Kidney epithelial cell (primary cell): ENCODE data around the gene AOPEP. TPM values are rescaled to one million over a fixed set of nuclear protein-coding genes. Genes with fewer than 3 reads are reported as not detected.

Source experiments
- DNase-seq: peaks from one replicate; pipeline ENCODE4 v3.0.0-alpha.2; 2010; ENCODE audit warnings: low read depth
- H3K27me3 ChIP-seq: 2 replicates; pipeline ENCODE4 v1.6.0; 2011; ENCODE audit warnings: low read length; ENCODE audit not compliant: control insufficient read depth, insufficient read depth
- H3K36me3 ChIP-seq: 2 replicates; pipeline ENCODE4 v1.5.1; 2011; ENCODE audit warnings: low read length; ENCODE audit not compliant: control insufficient read depth, insufficient read depth
- H3K4me3 ChIP-seq: 2 replicates; pipeline ENCODE4 v1.5.1; 2011; ENCODE audit warnings: low read depth, mild to moderate bottlenecking, control low read depth, low read length
- total RNA-seq: library from RNA; depleted of rRNA; stranded (reverse); fragments of >200 nt; gene quantifications from 2 replicates; pipeline ENCODE4 v1.2.3, GENCODE V29; 2015
- TF ChIP-seq, protein P1 (sequence below): IDR thresholded peaks from 2 replicates; pipeline ENCODE4 v1.5.1; 2011; ENCODE audit warnings: mild to moderate bottlenecking, moderate library complexity, low read length, control low read depth, inconsistent platforms; ENCODE audit not compliant: insufficient read depth, poor library complexity, severe bottlenecking

The AOPEP gene
- total RNA-seq, 1 donor from 2014 or later: 17.4 TPM

DNA sequence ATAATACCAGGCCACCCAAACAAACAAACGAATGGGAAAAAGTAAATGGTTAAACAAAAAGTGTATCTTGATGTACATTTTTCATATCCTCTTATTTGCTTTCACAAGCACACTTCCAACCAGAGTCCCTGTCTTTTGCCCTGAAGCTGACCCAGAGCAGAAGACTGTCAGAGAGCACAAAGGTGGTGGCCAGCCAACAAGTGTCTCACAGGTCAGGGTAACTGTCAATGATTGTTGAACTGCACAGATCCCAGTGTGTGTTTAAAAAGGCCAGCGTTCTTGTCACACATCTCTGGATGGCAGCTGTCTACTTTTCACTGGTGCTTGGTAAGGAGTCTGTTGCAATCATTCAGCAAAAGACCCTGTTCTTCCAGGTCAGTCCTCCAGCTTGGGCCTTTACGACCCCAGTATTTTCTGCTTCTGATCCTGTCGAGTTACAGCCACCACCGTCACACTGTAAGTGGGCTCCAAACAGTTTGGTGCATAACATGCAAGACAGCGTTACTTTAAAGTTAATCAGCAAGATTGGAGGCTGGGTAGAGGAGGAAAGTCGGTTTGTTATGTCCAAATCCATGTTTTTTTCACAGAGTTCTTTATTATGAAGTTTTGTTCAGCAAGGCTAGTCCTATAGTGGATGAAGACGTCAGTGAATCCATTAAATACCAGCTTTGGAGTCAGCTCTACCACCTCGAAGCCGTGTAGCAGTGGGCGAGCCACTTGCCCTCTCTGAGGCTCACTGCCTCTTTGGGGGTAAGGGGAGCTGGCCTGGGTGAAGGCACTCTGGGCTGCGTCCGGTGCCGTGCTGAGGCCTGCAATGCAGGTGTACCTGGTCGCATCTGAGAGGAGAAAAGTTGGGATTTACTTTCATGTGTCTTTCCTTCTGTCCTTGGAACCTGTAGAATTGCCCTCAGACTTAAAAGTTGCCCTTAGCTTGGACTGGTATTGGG is 265.7 kb downstream of the AOPEP start:
- TF ChIP-seq, protein P1, sequence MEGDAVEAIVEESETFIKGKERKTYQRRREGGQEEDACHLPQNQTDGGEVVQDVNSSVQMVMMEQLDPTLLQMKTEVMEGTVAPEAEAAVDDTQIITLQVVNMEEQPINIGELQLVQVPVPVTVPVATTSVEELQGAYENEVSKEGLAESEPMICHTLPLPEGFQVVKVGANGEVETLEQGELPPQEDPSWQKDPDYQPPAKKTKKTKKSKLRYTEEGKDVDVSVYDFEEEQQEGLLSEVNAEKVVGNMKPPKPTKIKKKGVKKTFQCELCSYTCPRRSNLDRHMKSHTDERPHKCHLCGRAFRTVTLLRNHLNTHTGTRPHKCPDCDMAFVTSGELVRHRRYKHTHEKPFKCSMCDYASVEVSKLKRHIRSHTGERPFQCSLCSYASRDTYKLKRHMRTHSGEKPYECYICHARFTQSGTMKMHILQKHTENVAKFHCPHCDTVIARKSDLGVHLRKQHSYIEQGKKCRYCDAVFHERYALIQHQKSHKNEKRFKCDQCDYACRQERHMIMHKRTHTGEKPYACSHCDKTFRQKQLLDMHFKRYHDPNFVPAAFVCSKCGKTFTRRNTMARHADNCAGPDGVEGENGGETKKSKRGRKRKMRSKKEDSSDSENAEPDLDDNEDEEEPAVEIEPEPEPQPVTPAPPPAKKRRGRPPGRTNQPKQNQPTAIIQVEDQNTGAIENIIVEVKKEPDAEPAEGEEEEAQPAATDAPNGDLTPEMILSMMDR: no peak
- no peaks in the 10 kb centered on the region for H3K27me3 ChIP-seq
- no peak overlapping the region for H3K4me3 ChIP-seq
- no peaks in the 10 kb centered on the region for H3K36me3 ChIP-seq
- no peak for DNase-seq

DNA sequence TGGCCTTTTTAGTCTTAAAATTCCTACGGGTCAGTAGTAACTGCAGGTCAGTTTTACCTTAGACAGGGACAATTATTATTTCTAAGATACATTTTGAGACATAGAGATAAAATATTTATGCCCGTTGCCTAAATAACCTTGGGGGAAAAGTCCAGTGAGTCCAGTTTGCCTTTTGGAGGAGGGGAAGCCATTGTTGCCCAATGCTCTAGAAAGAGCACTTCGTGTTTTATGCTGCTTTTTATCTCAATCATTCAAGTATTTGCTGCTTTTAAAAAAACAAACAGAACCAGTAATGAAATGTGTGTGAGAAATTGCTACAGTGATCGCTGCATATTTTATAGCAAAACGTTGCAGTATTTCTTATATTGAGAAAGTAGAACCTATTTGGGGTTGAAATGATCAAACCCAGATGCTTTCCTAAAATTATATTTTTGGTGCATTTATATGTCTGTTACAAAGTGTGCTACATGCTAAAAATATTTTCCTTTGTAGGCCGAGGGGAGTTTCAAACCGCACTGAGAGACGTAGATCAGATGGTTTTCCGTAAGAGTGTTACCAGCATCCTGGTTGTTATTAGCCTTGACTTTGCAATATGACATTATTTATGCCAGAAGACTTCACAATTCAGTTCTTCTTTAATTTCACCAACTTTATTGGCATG is 266.8 kb downstream of the AOPEP start:
- Histone ChIP-seq H3K36me3 (no peaks in the 10 kb centered on the region), H3K27me3 (no peaks in the 10 kb centered on the region), H3K4me3 (no peak overlapping the region)
- no peak for DNase-seq
- TF ChIP-seq, protein P1: no peak

DNA sequence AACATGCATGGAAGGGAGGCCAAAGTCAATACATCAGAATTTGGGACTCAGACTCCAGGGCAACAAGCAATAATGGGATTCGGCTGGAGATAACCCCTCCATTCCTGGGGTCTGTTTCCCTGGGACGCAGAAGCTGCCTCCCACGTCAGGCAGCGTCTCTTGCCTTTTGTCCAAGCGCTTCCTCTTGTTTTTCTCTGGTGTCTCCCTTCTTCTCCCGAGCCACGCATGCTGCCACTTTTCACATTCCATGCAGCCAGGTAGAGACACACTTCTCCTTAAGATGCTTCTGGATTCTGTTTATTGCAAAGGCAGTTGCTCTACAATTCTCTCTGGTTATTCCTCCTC is 267.3 kb downstream of the AOPEP start:
- H3K4me3 ChIP-seq: no peak overlapping the region
- no peaks in the 10 kb centered on the region for H3K36me3 ChIP-seq
- DNase-seq: no peak
- H3K27me3 ChIP-seq: no peaks in the 10 kb centered on the region
- TF ChIP-seq, protein P1: no peak

DNA sequence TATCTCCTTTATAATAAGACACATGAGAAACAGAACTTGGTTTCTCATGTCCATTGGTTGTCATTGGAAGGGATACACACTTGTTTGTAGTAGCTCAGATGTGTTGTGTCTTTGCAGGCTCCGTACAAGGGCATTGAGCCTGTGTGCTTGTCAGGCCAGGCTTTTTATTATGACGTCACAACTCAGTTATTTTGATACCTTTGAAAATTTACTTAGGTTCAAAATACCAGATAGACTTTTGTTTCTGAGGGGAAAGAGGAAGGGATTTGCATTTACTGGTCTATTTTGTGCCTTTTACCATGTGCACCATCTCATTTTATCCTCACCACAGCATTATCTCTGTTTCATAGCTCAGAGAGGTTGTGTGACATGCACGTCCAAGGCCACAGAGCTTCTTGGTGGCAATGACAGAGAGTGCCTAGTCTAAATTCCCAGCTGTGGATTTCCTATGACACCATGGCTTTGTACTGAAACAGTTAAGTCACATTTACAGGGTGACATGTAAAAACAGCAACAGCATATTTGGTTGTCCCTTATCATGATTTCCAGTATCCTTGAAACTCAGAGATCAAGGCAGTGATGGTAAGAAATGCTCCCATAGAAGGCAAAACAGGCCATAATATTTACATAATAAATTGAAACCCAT is 268.7 kb downstream of the AOPEP start:
- H3K4me3 ChIP-seq: no peak overlapping the region
- TF ChIP-seq, protein P1: no peak
- DNase-seq: no peak

DNA sequence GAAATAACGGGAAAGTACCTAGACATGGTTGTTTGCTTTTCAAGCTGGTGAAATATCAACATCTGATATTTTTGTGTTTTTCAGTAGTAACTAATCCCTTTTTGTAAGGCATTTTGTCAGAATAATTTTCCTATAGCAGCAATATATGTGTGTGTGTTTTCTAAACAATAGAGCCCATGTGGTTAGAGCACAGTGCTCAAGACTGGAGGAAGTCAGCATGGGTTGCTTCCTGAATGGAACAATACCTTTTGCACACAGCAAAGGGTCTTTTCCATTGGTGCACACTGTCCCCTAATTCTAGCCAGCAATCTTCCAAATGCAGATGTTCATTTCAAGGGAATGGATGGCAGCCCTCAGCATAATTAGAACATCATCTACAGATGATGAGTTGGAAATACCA is 270.1 kb downstream of the AOPEP start:
- Histone ChIP-seq H3K27me3 (no peaks in the 10 kb centered on the region), H3K4me3 (no peak overlapping the region), H3K36me3 (no peaks in the 10 kb centered on the region)
- DNase-seq: no peak
- TF ChIP-seq, protein P1: no peak

More for the DNA sequence above, 268.7 kb downstream of the AOPEP start:
- H3K36me3 ChIP-seq: no peaks in the 10 kb centered on the region
- no peaks in the 10 kb centered on the region for H3K27me3 ChIP-seq
